Fibroblast of skin of left biceps (primary cell): ENCODE results near the gene SELENOW.
"Not testable (repeated sequence)": the region's sequence is repeated elsewhere in the genome, so short reads cannot be mapped to it uniquely, and the experiment has no call there.

Experiments
- DNase-seq, 2 experiments: peaks; one replicate each; pipeline ENCODE4 v3.0.0-alpha.2; 2013; ENCODE audit warnings: low read depth in 2 of 2

The SELENOW gene

GRCh38 chr19:47756953-47757608 lies 21.4 kb upstream of the SELENOW start:
- DNase-seq = no peak

- DNase-seq = no peak
These were observed 20.7 kb upstream of the SELENOW start for GRCh38 chr19:47757617-47758442.

GRCh38 chr19:47758443-47758804 lies 20.1 kb upstream of the SELENOW start:
- no peak for DNase-seq

- DNase-seq = no peak
These were observed 17.9 kb upstream of the SELENOW start for GRCh38 chr19:47760632-47760999.

GRCh38 chr19:47761566-47761965 lies 16.9 kb upstream of the SELENOW start:
- no peak for DNase-seq

- no peak for DNase-seq
These were observed 16.4 kb upstream of the SELENOW start for GRCh38 chr19:47762151-47762550.

GRCh38 chr19:47762615-47763308 lies 15.7 kb upstream of the SELENOW start:
- DNase-seq = no peak

- not testable (repeated sequence) for DNase-seq
These were observed 13.8 kb upstream of the SELENOW start for GRCh38 chr19:47764705-47765104.

GRCh38 chr19:47765523-47766358 lies 12.8 kb upstream of the SELENOW start:
- DNase-seq = no peak

- no peak for DNase-seq
These were observed 12.2 kb upstream of the SELENOW start for GRCh38 chr19:47766359-47766620.

- DNase-seq = no peak
These were observed 11.8 kb upstream of the SELENOW start for GRCh38 chr19:47766670-47767069.

- DNase-seq = no peak
These were observed 11.2 kb upstream of the SELENOW start for GRCh38 chr19:47767349-47767748.

- no peak for DNase-seq
These were observed 9.9 kb upstream of the SELENOW start for GRCh38 chr19:47768604-47769003.

GRCh38 chr19:47769534-47769933 lies 9.0 kb upstream of the SELENOW start:
- no peak for DNase-seq

- not testable (repeated sequence) for DNase-seq
These were observed 7.2 kb upstream of the SELENOW start for GRCh38 chr19:47771291-47771690.

GRCh38 chr19:47776568-47776967 lies 1.9 kb upstream of the SELENOW start:
- no peak for DNase-seq

- DNase-seq = not testable (repeated sequence)
These were observed 1.1 kb upstream of the SELENOW start for GRCh38 chr19:47777245-47778048.

- DNase-seq = no peak
These were observed 450 bp downstream of the SELENOW start for GRCh38 chr19:47778954-47779351.

- DNase-seq = no peak
These were observed 1.2 kb downstream of the SELENOW start for GRCh38 chr19:47779524-47780214.

- DNase-seq = no peak
These were observed 1.7 kb downstream of the SELENOW start for GRCh38 chr19:47780215-47780551.
